CD4-positive, CD25-positive, alpha-beta regulatory T cell (primary cell): Measurements from ENCODE around the gene NCCRP1. TPM values are rescaled to one million over a fixed set of nuclear protein-coding genes. Genes with fewer than 3 reads are reported as not detected.

ENCODE experiments used
- ATAC-seq, 2 donors: fragments of 150-1000 bp; cut with Tn5 transposase; one replicate each; pipeline ENCODE4 v1.10.0; 2021; ENCODE audit warnings: low read depth in 2 of 2, moderate number of reproducible peaks in 2 of 2, moderate library complexity in 1 of 2
- DNase-seq, 3 donors: peaks; one replicate each; pipeline versions ENCODE4 v3.0.0 to v3.0.0-alpha.2; 2012 to 2022; ENCODE audit warnings: mixed read lengths in 1 of 3
- H3K27ac ChIP-seq: one replicate; pipeline ENCODE4 v1.7.0; 2013; ENCODE audit warnings: mild to moderate bottlenecking, low read length; ENCODE audit not compliant: insufficient read depth, poor library complexity, severe bottlenecking
- H3K27me3 ChIP-seq: one replicate; pipeline ENCODE4 v1.7.0; 2013; ENCODE audit warnings: low read length; ENCODE audit not compliant: control insufficient read depth, insufficient read depth
- H3K36me3 ChIP-seq: one replicate; pipeline ENCODE4 v1.7.0; 2013; ENCODE audit warnings: mild to moderate bottlenecking, low read length, moderate library complexity; ENCODE audit not compliant: control insufficient read depth, insufficient read depth
- H3K4me1 ChIP-seq: 2 replicates; pipeline ENCODE4 v1.7.0; 2013; ENCODE audit warnings: mild to moderate bottlenecking, low read length; ENCODE audit not compliant: insufficient read depth, control insufficient read depth, poor library complexity, severe bottlenecking
- H3K4me3 ChIP-seq: one replicate; pipeline ENCODE4 v1.7.0; 2013; ENCODE audit warnings: low read depth, mild to moderate bottlenecking, low read length, moderate library complexity
- H3K9me3 ChIP-seq, 2 experiments: 1 replicate in 1 of 2; 2 replicates in 1 of 2; pipeline ENCODE4 v1.7.0; 2013; ENCODE audit warnings: low read length in 2 of 2, mild to moderate bottlenecking in 1 of 2, moderate library complexity in 1 of 2; ENCODE audit not compliant: control insufficient read depth in 2 of 2
- H3K27ac Mint-ChIP-seq, 3 donors: one replicate each; pipeline ENCODE4 v1.8.0; 2020 to 2022; ENCODE audit warnings: mild to moderate bottlenecking in 3 of 3, mixed read lengths in 3 of 3, moderate library complexity in 2 of 3
- H3K27me3 Mint-ChIP-seq: one replicate; pipeline ENCODE4 v1.8.0; 2022; ENCODE audit warnings: mild to moderate bottlenecking, mixed read lengths
- H3K36me3 Mint-ChIP-seq: one replicate; pipeline ENCODE4 v1.8.0; 2020; ENCODE audit warnings: mixed read lengths
- H3K4me1 Mint-ChIP-seq, 4 donors: one replicate each; pipeline ENCODE4 v1.8.0; 2020 to 2022; ENCODE audit warnings: mixed read lengths in 4 of 4, mild to moderate bottlenecking in 1 of 4
- H3K4me3 Mint-ChIP-seq, 4 donors: one replicate each; pipeline ENCODE4 v1.8.0; 2020 to 2022; ENCODE audit warnings: mild to moderate bottlenecking in 4 of 4, mixed read lengths in 4 of 4, moderate library complexity in 3 of 4
- H3K9me3 Mint-ChIP-seq, 7 donors: one replicate each; pipeline ENCODE4 v1.8.0; 2020 to 2022; ENCODE audit warnings: mixed read lengths in 7 of 7, mild to moderate bottlenecking in 3 of 7, moderate library complexity in 2 of 7
- polyA plus RNA-seq, 4 donors: library from polyadenylated mRNA; unstranded; fragments of 300-500 nt; fragmentation: Illumina TruSeq; gene quantifications; one replicate each; pipeline ENCODE4 v1.2.3, GENCODE V29; 2021
- total RNA-seq: library from RNA; stranded (reverse); gene quantifications from one replicate; pipeline ENCODE4 v1.2.3, GENCODE V29; 2022

NCCRP1 gene
- total and polyA plus RNA-seq, 5 donors from 2014 or later = not detected

DNA sequence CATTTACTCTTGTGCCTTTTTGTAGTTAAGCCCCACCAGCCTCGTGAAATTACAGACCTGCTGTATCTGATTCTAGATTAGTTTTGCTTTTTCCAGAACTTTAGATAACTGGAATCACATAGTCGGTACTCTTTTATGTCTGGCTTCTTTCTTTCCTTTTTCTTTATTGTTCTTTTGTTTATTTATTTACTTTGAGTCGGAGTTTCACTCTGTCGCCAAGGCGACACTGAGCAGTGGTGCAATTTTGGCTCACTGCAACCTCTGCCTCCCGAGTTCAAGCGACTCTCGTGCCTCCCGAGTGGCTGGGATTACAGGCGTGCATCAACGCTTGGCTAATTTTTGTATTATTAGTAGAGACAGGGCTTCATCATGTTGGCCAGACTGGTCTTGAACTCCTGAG, 6.0 kb upstream of the NCCRP1 start:
- Histone ChIP-seq H3K36me3 (no peaks in the 10 kb centered on the region), H3K4me1 (peaks cover 8% of the 10 kb centered on the region), H3K4me3 (no peak overlapping the region), H3K27me3 (peaks cover 2% of the 10 kb centered on the region), H3K27ac (no peak overlapping the region), H3K9me3 (no peaks in the 10 kb centered on the region)
- ATAC-seq = no peak
- Mint-ChIP-seq H3K9me3 (no peaks in the 10 kb centered on the region), H3K4me1 (peaks cover 0 to 10% (median 6%) of the 10 kb centered on the region in 4 donors), H3K27ac (no peak overlapping the region), H3K4me3 (no peak overlapping the region), H3K36me3 (no peaks in the 10 kb centered on the region), H3K27me3 (peaks cover 25% of the 10 kb centered on the region)
- no peak for DNase-seq

DNA sequence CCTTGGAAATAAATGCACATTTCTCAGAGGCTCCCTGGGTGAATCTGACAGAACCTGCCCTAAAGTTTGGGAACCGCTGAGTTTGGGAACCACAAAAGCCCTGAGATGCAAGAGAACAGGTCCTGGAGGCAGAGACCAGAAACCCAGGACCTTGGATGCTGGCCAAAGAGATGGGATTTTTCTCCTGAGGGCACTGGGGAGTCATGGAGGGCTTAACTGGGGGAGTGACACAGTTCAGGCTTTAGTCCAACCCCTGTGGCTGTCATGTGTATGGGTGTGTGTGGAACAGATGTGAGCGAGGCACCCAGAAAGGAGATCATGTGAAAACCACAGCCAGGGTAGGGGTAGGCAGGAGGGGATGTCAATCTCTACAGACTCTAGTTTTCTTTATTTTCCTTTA, 3.9 kb upstream of the NCCRP1 start:
- no peaks in the 10 kb centered on the region for H3K36me3 ChIP-seq
- ATAC-seq (no peak), DNase-seq (no peak)
- H3K27me3 ChIP-seq = peaks cover 8% of the 10 kb centered on the region
- no peaks in the 10 kb centered on the region for H3K9me3 ChIP-seq
- Mint-ChIP-seq H3K9me3 (no peaks in the 10 kb centered on the region), H3K27ac (no peak overlapping the region), H3K27me3 (peaks cover 40% of the 10 kb centered on the region), H3K4me1 (peaks cover 0 to 25% (median 6%) of the 10 kb centered on the region in 4 donors), H3K36me3 (no peaks in the 10 kb centered on the region), H3K4me3 (no peak overlapping the region)
- no peak overlapping the region for H3K4me3 ChIP-seq
- H3K27ac ChIP-seq = no peak overlapping the region
- H3K4me1 ChIP-seq = peaks cover 21% of the 10 kb centered on the region

DNA sequence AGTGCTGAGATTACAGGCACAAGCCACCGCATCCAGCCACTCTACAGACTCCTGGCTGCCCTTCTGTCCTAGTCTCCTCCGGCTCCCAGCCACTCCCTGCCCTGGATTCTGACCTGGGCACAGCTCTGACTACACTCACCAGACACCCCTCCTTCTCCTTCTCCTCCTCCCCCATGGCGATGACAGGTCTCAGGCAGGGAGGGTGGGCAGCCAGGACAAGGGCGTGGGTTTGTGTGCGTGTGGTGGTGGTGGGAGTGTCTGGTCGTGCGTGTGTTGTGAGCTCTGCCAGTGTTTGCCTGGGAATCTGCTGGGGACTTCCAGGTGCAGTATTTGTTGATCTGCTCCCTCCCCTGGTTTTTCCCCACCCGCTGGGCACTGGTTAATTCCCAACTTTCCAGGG, 3.0 kb upstream of the NCCRP1 start:
- no peak overlapping the region for H3K4me3 Mint-ChIP-seq
- H3K27ac Mint-ChIP-seq = no peak overlapping the region
- Histone ChIP-seq H3K36me3 (no peaks in the 10 kb centered on the region), H3K4me3 (no peak overlapping the region), H3K27me3 (peaks cover 8% of the 10 kb centered on the region), H3K4me1 (peaks cover 21% of the 10 kb centered on the region), H3K9me3 (no peaks in the 10 kb centered on the region), H3K27ac (no peak overlapping the region)
- no peaks in the 10 kb centered on the region for H3K36me3 Mint-ChIP-seq
- ATAC-seq (no peak), DNase-seq (no peak)
- H3K9me3 Mint-ChIP-seq = no peaks in the 10 kb centered on the region
- peaks cover 49% of the 10 kb centered on the region for H3K27me3 Mint-ChIP-seq
- H3K4me1 Mint-ChIP-seq = peaks cover 0 to 25% (median 6%) of the 10 kb centered on the region in 4 donors

DNA sequence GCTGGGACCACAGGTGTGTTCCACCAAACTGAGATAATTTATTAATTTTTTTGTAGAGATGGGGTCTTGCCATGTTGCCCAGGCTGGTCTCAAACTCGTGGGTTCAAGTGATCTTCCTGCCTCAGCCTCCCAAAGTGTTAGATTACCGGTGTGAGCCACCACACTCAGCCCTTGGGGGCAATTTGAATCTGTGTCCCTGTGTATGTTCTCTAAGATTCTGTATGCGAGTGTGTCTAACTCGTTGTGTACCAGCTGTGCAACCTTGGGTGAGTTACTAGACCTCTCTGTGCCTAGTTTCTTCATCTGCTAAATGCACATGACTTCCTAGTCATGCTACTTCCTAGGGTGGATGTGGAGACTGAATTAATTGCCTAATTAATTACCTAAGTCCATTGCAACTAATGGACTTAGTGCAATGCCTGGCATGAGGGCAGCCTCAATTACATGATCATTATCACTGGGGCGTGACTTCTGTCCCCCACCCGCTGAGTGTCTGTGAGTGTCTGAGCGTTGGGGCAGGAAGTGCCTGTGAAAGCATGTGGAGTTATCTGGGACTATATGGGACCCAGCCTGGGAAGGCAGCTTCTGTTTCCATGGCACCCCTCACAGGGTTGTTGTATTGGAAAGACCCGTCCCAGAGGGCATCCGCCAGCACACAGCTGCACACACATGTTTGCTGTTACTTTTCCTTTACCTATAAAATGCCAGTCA, 1.8 kb upstream of the NCCRP1 start:
- no peak overlapping the region for H3K4me3 ChIP-seq
- no peak for DNase-seq
- no peaks in the 10 kb centered on the region for H3K9me3 ChIP-seq
- no peaks in the 10 kb centered on the region for H3K36me3 ChIP-seq
- Mint-ChIP-seq H3K27me3 (peaks cover 59% of the 10 kb centered on the region), H3K4me3 (peak overlapping the region in 2 of 4 donors; percentile 58 to 74), H3K4me1 (peaks cover 0 to 25% (median 6%) of the 10 kb centered on the region in 4 donors), H3K27ac (no peak overlapping the region), H3K9me3 (no peaks in the 10 kb centered on the region), H3K36me3 (no peaks in the 10 kb centered on the region)
- no peak overlapping the region for H3K27ac ChIP-seq
- H3K27me3 ChIP-seq = peaks cover 8% of the 10 kb centered on the region
- no peak for ATAC-seq
- peaks cover 21% of the 10 kb centered on the region for H3K4me1 ChIP-seq

DNA sequence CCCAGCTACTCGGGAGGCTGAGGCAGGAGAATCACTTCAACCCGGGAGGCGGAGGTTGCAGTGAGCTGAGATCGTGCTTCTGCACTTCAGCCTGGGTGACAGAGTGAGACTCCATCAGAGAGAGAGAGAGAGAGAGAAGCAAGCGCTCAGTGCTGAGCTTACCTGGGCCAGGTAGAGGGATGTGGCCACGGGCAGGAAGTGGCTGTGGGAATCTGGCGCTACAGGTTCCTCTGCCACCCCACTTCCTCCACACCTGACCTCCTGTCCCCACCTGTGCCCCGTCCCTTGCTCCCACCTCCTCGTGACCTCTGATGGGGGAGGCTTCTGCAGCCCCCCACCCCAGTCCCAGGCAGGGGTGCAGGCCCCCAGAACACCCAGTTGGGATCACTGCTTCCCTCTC, 1.0 kb upstream of the NCCRP1 start:
- H3K4me1 Mint-ChIP-seq = peaks cover 0 to 25% (median 6%) of the 10 kb centered on the region in 4 donors
- H3K36me3 ChIP-seq = no peaks in the 10 kb centered on the region
- peak overlapping the region in 1 of 3 donors; percentile 48 for H3K27ac Mint-ChIP-seq
- H3K27ac ChIP-seq = no peak overlapping the region
- DNase-seq (peak in 2 of 3 donors; percentile 3 to 14), ATAC-seq (peak; percentile 24 to 41)
- H3K9me3 Mint-ChIP-seq = no peaks in the 10 kb centered on the region
- no peaks in the 10 kb centered on the region for H3K36me3 Mint-ChIP-seq
- H3K27me3 ChIP-seq = peaks cover 8% of the 10 kb centered on the region
- H3K4me3 ChIP-seq = no peak overlapping the region
- no peaks in the 10 kb centered on the region for H3K9me3 ChIP-seq
- peaks cover 21% of the 10 kb centered on the region for H3K4me1 ChIP-seq
- peaks cover 61% of the 10 kb centered on the region for H3K27me3 Mint-ChIP-seq
- H3K4me3 Mint-ChIP-seq = peak overlapping the region in 2 of 4 donors; percentile 58 to 74

DNA sequence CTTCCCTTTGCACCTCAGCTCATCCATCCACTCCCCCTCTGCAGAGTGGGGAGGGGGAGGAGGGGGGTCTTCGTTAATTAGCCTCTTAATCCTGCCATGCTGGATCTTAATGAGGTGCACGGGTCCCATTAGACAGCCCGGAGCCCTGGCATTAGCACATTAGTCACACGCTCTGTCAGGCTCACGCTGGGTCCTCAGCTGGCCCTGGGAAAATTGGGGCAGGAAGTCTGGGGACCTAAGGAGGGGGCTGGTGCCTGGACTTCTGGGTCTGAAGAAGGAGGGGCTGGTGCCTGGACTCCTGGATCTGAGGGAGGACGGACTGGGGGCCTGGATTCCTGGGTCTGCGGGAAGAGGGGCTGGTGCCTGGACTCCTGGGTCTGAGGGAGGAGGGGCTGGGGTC, 444 bp upstream of the NCCRP1 start:
- DNase-seq (no peak), ATAC-seq (no peak)
- Mint-ChIP-seq H3K36me3 (no peaks in the 10 kb centered on the region), H3K27me3 (peaks cover 67% of the 10 kb centered on the region), H3K9me3 (no peaks in the 10 kb centered on the region), H3K4me3 (peak overlapping the region in 1 of 4 donors; percentile 48), H3K4me1 (peaks cover 0 to 25% (median 6%) of the 10 kb centered on the region in 4 donors), H3K27ac (no peak overlapping the region)
- Histone ChIP-seq H3K36me3 (no peaks in the 10 kb centered on the region), H3K4me3 (no peak overlapping the region), H3K4me1 (peaks cover 21% of the 10 kb centered on the region), H3K27me3 (peaks cover 8% of the 10 kb centered on the region), H3K27ac (no peak overlapping the region), H3K9me3 (no peaks in the 10 kb centered on the region)

DNA sequence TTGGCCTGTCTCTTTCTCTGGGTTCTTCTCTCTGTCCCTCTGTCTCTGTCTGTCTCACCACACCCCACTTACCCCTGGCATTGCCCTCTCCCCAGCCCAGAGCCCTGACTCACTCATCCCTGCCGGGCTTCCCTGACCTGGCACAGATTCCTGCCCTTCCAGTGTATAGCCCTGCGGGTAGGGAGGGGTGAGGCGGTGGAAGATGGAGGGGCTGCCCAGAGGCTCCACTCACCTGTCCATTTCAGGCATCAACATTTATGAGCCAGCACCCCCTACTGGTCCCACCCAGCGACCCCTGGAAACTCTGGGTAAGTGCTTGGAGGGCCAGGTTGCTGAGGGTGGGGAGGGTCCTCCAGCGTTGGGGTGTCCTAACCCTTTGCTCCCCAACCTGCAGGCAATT, 1.0 kb downstream of the NCCRP1 start:
- H3K27ac ChIP-seq = no peak overlapping the region
- no peak overlapping the region for H3K27ac Mint-ChIP-seq
- no peaks in the 10 kb centered on the region for H3K36me3 ChIP-seq
- no peaks in the 10 kb centered on the region for H3K9me3 Mint-ChIP-seq
- H3K27me3 Mint-ChIP-seq = peaks cover 79% of the 10 kb centered on the region
- H3K36me3 Mint-ChIP-seq = no peaks in the 10 kb centered on the region
- no peaks in the 10 kb centered on the region for H3K9me3 ChIP-seq
- peak overlapping the region in 1 of 4 donors; percentile 77 for H3K4me3 Mint-ChIP-seq
- H3K4me3 ChIP-seq = no peak overlapping the region
- H3K4me1 Mint-ChIP-seq = peaks cover 0 to 25% (median 6%) of the 10 kb centered on the region in 4 donors
- H3K27me3 ChIP-seq = peaks cover 8% of the 10 kb centered on the region
- no peak for ATAC-seq
- no peak for DNase-seq
- peaks cover 21% of the 10 kb centered on the region for H3K4me1 ChIP-seq

DNA sequence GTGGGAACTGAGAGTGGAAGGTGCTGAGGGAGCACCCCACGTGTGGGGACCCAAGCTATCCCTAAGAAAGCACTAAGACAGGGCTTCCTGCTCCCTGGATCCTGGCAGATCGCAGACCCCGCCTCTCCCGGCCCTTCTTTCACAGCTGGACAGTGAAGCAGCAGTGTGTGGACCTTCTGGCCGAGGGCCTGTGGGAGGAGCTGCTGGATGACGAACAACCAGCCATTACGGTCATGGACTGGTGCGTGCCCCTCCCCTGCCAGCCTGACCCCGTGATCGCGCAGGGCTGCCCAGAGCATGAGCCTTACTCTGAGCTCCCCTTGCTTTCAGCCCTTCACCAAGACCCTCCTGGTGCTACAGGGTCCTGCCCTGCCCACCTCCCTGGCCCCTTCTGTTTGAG, 2.3 kb downstream of the NCCRP1 start:
- no peak overlapping the region for H3K27ac Mint-ChIP-seq
- Histone ChIP-seq H3K27ac (no peak overlapping the region), H3K9me3 (no peaks in the 10 kb centered on the region), H3K4me1 (peaks cover 21% of the 10 kb centered on the region), H3K4me3 (no peak overlapping the region), H3K27me3 (peaks cover 12% of the 10 kb centered on the region), H3K36me3 (no peaks in the 10 kb centered on the region)
- H3K9me3 Mint-ChIP-seq = no peaks in the 10 kb centered on the region
- peaks cover 73% of the 10 kb centered on the region for H3K27me3 Mint-ChIP-seq
- H3K36me3 Mint-ChIP-seq = no peaks in the 10 kb centered on the region
- ATAC-seq (no peak), DNase-seq (no peak)
- H3K4me1 Mint-ChIP-seq = peaks cover 0 to 25% (median 6%) of the 10 kb centered on the region in 4 donors
- no peak overlapping the region for H3K4me3 Mint-ChIP-seq
